GM18868 (cell line): ENCODE measurements around the gene MYO1D.
"Not testable (repeated sequence)": the region's sequence is repeated elsewhere in the genome, so short reads cannot be mapped to it uniquely, and the experiment has no call there.

Experiments
- ATAC-seq: cut with Tn5 transposase; IDR thresholded peaks from one replicate; pipeline ENCODE4 v1.9.1; 2021; ENCODE audit warnings: mild to moderate bottlenecking, moderate library complexity; ENCODE audit not compliant: unreplicated experiment

MYO1D gene

GRCh38 chr17:32552280-32552679, 324.6 kb downstream of the MYO1D start:
- ATAC-seq = no peak

GRCh38 chr17:32551186-32551955, 325.6 kb downstream of the MYO1D start:
- ATAC-seq = peak; percentile 68

- no peak for ATAC-seq
Observed at GRCh38 chr17:32549559-32549958, 327.4 kb downstream of the MYO1D start.

GRCh38 chr17:32546031-32546444, 330.9 kb downstream of the MYO1D start:
- no peak for ATAC-seq

GRCh38 chr17:32542186-32542585, 334.7 kb downstream of the MYO1D start:
- ATAC-seq = no peak

GRCh38 chr17:32541640-32542039, 335.3 kb downstream of the MYO1D start:
- no peak for ATAC-seq

- no peak for ATAC-seq
Observed at GRCh38 chr17:32536736-32537643, 339.9 kb downstream of the MYO1D start.

GRCh38 chr17:32533296-32533695, 343.6 kb downstream of the MYO1D start:
- ATAC-seq = no peak

- no peak for ATAC-seq
Observed at GRCh38 chr17:32529604-32530003, 347.3 kb downstream of the MYO1D start.

GRCh38 chr17:32528825-32529224, 348.1 kb downstream of the MYO1D start:
- ATAC-seq = no peak

GRCh38 chr17:32527146-32527545, 349.8 kb downstream of the MYO1D start:
- no peak for ATAC-seq

- no peak for ATAC-seq
Observed at GRCh38 chr17:32525122-32525521, 351.8 kb downstream of the MYO1D start.

GRCh38 chr17:32524553-32524880, 352.4 kb downstream of the MYO1D start:
- not testable (repeated sequence) for ATAC-seq

GRCh38 chr17:32523827-32524552, 352.9 kb downstream of the MYO1D start:
- peak; percentile 46 for ATAC-seq

GRCh38 chr17:32523017-32523680, 353.8 kb downstream of the MYO1D start:
- ATAC-seq = peak; percentile 50

- no peak for ATAC-seq
Observed at GRCh38 chr17:32520737-32521404, 356.1 kb downstream of the MYO1D start.

GRCh38 chr17:32520104-32520701, 356.7 kb downstream of the MYO1D start:
- no peak for ATAC-seq

- no peak for ATAC-seq
Observed at GRCh38 chr17:32519228-32520103, 357.5 kb downstream of the MYO1D start.

- no peak for ATAC-seq
Observed at GRCh38 chr17:32518646-32519227, 358.2 kb downstream of the MYO1D start.
